HG03066 (cell line): ENCODE results near the gene TEX14.

Experiments
- ATAC-seq: cut with Tn5 transposase; IDR thresholded peaks from one replicate; pipeline ENCODE4 v1.9.1; 2021; ENCODE audit warnings: low read depth; ENCODE audit not compliant: unreplicated experiment

Gene TEX14

GRCh38 chr17:58691701-58692238 is at the start of gene TEX14:
TEX14 (minus strand) TSS chr17:58692045; CDS start chr17:58652001, 40,044 bp downstream.
- ATAC-seq = no peak

- ATAC-seq = no peak
Observed at GRCh38 chr17:58741121-58741625, 49.3 kb upstream of the TEX14 start.

GRCh38 chr17:58734811-58735210 is 43.0 kb upstream of the TEX14 start:
- ATAC-seq = no peak

GRCh38 chr17:58734040-58734439 is 42.2 kb upstream of the TEX14 start:
- ATAC-seq = no peak

- ATAC-seq = no peak
Observed at GRCh38 chr17:58730937-58731336, 39.1 kb upstream of the TEX14 start.

- no peak for ATAC-seq
Observed at GRCh38 chr17:58728798-58729197, 37.0 kb upstream of the TEX14 start.

- no peak for ATAC-seq
Observed at GRCh38 chr17:58722696-58723095, 30.9 kb upstream of the TEX14 start.

- no peak for ATAC-seq
Observed at GRCh38 chr17:58722274-58722673, 30.4 kb upstream of the TEX14 start.

GRCh38 chr17:58710948-58711552 is 19.2 kb upstream of the TEX14 start:
- ATAC-seq = no peak

- no peak for ATAC-seq
Observed at GRCh38 chr17:58706351-58707140, 14.7 kb upstream of the TEX14 start.

- no peak for ATAC-seq
Observed at GRCh38 chr17:58703916-58704286, 12.1 kb upstream of the TEX14 start.

GRCh38 chr17:58703137-58703915 is 11.5 kb upstream of the TEX14 start:
- no peak for ATAC-seq

- no peak for ATAC-seq
Observed at GRCh38 chr17:58702708-58703107, 10.9 kb upstream of the TEX14 start.

GRCh38 chr17:58702045-58702476 is 10.2 kb upstream of the TEX14 start:
- ATAC-seq = no peak

- ATAC-seq = no peak
Observed at GRCh38 chr17:58699771-58700170, 7.9 kb upstream of the TEX14 start.

- no peak for ATAC-seq
Observed at GRCh38 chr17:58694826-58695225, 3.0 kb upstream of the TEX14 start.

GRCh38 chr17:58694302-58694701 is 2.5 kb upstream of the TEX14 start:
- ATAC-seq = no peak

- ATAC-seq = no peak
Observed at GRCh38 chr17:58693751-58694150, 1.9 kb upstream of the TEX14 start.

- ATAC-seq = no peak
Observed at GRCh38 chr17:58693208-58693607, 1.4 kb upstream of the TEX14 start.

GRCh38 chr17:58692239-58693055 is 602 bp upstream of the TEX14 start, which contains the start of gene RAD51C:
RAD51C (plus strand) TSS chr17:58692602; CDS start chr17:58692644, 42 bp downstream.
- peak; percentile 94 for ATAC-seq
